Keratinocyte (primary cell): ENCODE results near the gene HOXB9.

Experiments used
- EZH2 ChIP-seq: IDR thresholded peaks from one replicate; pipeline ENCODE4 v1.6.1; 2012; ENCODE audit warnings: inconsistent platforms, mild to moderate bottlenecking, low read length, moderate library complexity
- TF ChIP-seq, protein P1 (sequence below), 3 experiments: IDR thresholded peaks in 1 of 3; conservative IDR thresholded peaks in 1 of 3; optimal IDR thresholded peaks in 1 of 3; 2 replicates in 2 of 3; 3 replicates in 1 of 3; pipeline versions ENCODE3 to v1.5.1; 2011; ENCODE audit warnings: low read length in 3 of 3, mild to moderate bottlenecking in 3 of 3, moderate library complexity in 2 of 3, control low read depth in 1 of 3, inconsistent platforms in 1 of 3; ENCODE audit not compliant: insufficient read depth in 2 of 3; ENCODE audit errors: extremely low read depth in 1 of 3

DNA sequence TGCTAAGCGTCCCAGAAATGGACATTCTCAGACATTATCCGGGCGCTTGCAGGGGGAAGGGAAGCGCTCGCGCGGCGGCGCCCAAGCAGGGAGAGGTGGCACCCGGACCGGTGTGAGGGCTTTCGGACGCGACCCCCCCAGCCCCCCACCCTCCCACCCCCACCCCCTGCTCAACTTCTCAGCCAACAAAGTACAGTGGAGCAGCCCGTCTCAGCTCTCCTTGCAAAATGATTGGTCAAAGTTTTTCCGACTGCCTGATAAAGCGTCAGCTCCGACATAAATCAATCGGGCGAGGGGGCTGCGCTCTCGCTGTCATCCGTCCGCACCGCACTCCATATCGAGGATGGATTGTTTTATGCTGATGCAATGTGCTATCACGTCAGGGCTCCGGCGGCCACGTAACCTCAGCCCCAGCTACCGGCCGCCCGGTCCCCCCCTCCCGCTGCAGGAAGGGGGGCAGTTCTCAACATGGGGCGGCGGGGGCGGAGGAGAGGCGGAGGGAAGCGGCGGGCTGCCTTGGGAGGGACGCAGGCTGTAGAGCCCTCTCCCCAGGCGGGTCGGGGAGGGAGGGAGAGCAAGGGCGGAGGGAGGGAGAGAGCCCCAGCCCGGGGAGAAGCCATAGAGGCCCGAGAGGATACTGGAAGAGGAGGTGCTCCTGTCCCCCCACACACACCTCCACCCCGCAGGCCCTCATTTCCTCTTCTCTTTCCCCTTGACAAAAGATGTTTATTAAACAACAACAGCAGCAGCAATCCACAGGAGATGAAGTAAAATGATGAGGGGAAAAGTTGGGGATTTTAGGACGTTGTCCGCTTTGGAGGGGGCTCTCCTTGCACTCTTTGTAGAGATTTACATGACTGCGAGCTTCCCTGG lies at the start of gene HOXB9:
- TF ChIP-seq, protein P1, sequence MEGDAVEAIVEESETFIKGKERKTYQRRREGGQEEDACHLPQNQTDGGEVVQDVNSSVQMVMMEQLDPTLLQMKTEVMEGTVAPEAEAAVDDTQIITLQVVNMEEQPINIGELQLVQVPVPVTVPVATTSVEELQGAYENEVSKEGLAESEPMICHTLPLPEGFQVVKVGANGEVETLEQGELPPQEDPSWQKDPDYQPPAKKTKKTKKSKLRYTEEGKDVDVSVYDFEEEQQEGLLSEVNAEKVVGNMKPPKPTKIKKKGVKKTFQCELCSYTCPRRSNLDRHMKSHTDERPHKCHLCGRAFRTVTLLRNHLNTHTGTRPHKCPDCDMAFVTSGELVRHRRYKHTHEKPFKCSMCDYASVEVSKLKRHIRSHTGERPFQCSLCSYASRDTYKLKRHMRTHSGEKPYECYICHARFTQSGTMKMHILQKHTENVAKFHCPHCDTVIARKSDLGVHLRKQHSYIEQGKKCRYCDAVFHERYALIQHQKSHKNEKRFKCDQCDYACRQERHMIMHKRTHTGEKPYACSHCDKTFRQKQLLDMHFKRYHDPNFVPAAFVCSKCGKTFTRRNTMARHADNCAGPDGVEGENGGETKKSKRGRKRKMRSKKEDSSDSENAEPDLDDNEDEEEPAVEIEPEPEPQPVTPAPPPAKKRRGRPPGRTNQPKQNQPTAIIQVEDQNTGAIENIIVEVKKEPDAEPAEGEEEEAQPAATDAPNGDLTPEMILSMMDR (optimal IDR thresholded peaks at IDR 0.05 in 1 of 3, IDR thresholded peaks at IDR 0.05 in 1 of 3, conservative IDR thresholded peaks at IDR 0.05 in 1 of 3; ENCODE audit: extremely low read depth in 1 of 3, insufficient read depth in 2 of 3, low read length in 3 of 3): no peak
- TF ChIP-seq EZH2: peak; percentile 89
